Kidney (tissue), 14 donors: ENCODE data around the gene PDLIM3. TPM values are rescaled to one million over a fixed set of nuclear protein-coding genes. Genes with fewer than 3 reads are reported as not detected.

ENCODE experiments used
- DNase-seq, 5 donors: peaks; one replicate each; pipeline ENCODE4 v3.0.0-alpha.2; 2013 to 2020
- FAIRE-seq: peaks from 2 replicates; lab custom pipeline; 2012; peaks lifted over from hg19 to GRCh38; lab: Jason Lieb, UNC
- H3K27ac ChIP-seq, 2 donors: one replicate each; pipeline ENCODE4 v1.7.0; 2013; ENCODE audit warnings: low read depth in 2 of 2, low read length in 2 of 2, inconsistent platforms in 1 of 2
- H3K27me3 ChIP-seq: one replicate; pipeline ENCODE4 v1.7.1; 2013; ENCODE audit warnings: low read length, inconsistent platforms; ENCODE audit not compliant: control insufficient read depth, insufficient read depth
- H3K36me3 ChIP-seq, 3 donors: one replicate each; pipeline versions ENCODE4 v1.7.0 to v1.7.1; 2013; ENCODE audit warnings: low read length in 3 of 3, control low read depth in 1 of 3, inconsistent platforms in 1 of 3; ENCODE audit not compliant: insufficient read depth in 3 of 3, control insufficient read depth in 2 of 3
- H3K4me1 ChIP-seq, 3 donors: one replicate each; pipeline versions ENCODE4 v1.7.0 to v1.7.1; 2013; ENCODE audit warnings: low read length in 3 of 3, inconsistent platforms in 1 of 3, low read depth in 1 of 3; ENCODE audit not compliant: control insufficient read depth in 2 of 3, insufficient read depth in 2 of 3
- H3K4me3 ChIP-seq, 3 donors: one replicate each; pipeline versions ENCODE4 v1.7.0 to v1.8.1; 2013; ENCODE audit warnings: low read length in 3 of 3, control low read depth in 1 of 3, inconsistent platforms in 1 of 3
- H3K9ac ChIP-seq, 3 donors: one replicate each; pipeline versions ENCODE4 v1.7.0 to v1.7.1; 2013; ENCODE audit warnings: low read length in 3 of 3, control low read depth in 1 of 3, inconsistent platforms in 1 of 3
- H3K9me3 ChIP-seq, 3 donors: one replicate each; pipeline versions ENCODE4 v1.7.0 to v1.7.1; 2013; ENCODE audit warnings: low read length in 3 of 3, control low read depth in 1 of 3, inconsistent platforms in 1 of 3; ENCODE audit not compliant: control insufficient read depth in 2 of 3, insufficient read depth in 1 of 3
- CTCF ChIP-seq: IDR thresholded peaks from 3 replicates; pipeline ENCODE4 v1.5.1; 2012; ENCODE audit warnings: mild to moderate bottlenecking, moderate library complexity, borderline replicate concordance; ENCODE audit not compliant: insufficient read depth; ENCODE audit errors: extremely low read depth
- intact Hi-C: fragments of 100-400 bp; cut with DNase I; formaldehyde crosslinking; loops from one replicate; pipeline ENCODE4 v1.11.1; 2022
- polyA plus RNA-seq: library from polyadenylated mRNA; stranded (reverse); fragments of 350-450 nt; fragmentation: Illumina TruSeq; extraction: RNeasy Lipid Tissue Mini Kit (QIAGEN cat#74804); gene quantifications from one replicate; pipeline ENCODE4 v1.2.3, GENCODE V29; 2014; ENCODE audit warnings: low read depth, low replicate concordance; ENCODE audit not compliant: insufficient read depth
- total RNA-seq: library from RNA; stranded (reverse); fragmentation: NEBNext Ultra II Directional; extraction: Animal tissue kit (Norgen Biotek cat#: 25700); gene quantifications from one replicate; pipeline ENCODE4 v1.2.1, GENCODE V29; 2021
- donor health status: control.
- donor health status: control.
- donor health status: control.
- donor health status: control.
- donor health status: control.
- donor health status: DM: yes; HTN: yes; CAD: no.
- donor health status: Normal renal cell carcinoma (clear cell type).

The PDLIM3 gene
- total and polyA plus RNA-seq, 2 donors from 2014 or later = 10.8 to 19.6 TPM

DNA sequence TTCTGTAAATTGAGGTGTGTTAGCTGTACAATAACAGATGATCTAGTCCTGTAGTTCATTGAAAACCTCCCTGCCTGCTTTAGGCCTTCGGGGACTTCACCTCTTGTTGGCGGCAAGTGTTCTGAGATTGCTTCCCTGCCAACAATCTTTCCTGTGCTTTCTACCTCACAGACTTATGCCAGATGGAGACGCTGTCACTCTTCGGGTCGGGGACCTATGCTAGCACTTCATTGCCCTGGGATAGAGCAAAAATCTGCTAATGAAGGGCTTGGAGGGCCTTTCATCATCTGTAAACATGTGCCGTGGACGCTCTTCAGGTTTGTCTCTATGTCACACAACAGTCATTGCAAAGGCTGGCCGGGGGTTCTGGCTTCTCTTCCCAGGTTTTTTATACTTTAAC lies 4.7 kb upstream of the PDLIM3 start:
- no peak for TF ChIP-seq CTCF
- FAIRE-seq = no peak

GRCh38 chr4:185538806-185539205 lies 3.5 kb upstream of the PDLIM3 start:
- DNase-seq (no peak), FAIRE-seq (no peak)
- Histone ChIP-seq H3K4me3 (no peak overlapping the region), H3K27me3 (peaks cover 3% of the 10 kb centered on the region), H3K4me1 (peaks cover 0 to 6% (median 0%) of the 10 kb centered on the region in 3 donors), H3K9me3 (no peaks in the 10 kb centered on the region), H3K9ac (no peak overlapping the region), H3K27ac (no peak overlapping the region), H3K36me3 (no peaks in the 10 kb centered on the region)
- TF ChIP-seq CTCF = no peak
- intact Hi-C loops = no loop called here

More for the DNA sequence above, 4.7 kb upstream of the PDLIM3 start:
- DNase-seq = no peak
- H3K36me3 ChIP-seq = no peaks in the 10 kb centered on the region
- H3K4me1 ChIP-seq = peaks cover 0 to 2% (median 0%) of the 10 kb centered on the region in 3 donors
- no peak overlapping the region for H3K4me3 ChIP-seq
- no peaks in the 10 kb centered on the region for H3K27me3 ChIP-seq
- no peak overlapping the region for H3K9ac ChIP-seq
- H3K27ac ChIP-seq = no peak overlapping the region
- intact Hi-C loops = no loop called here
- H3K9me3 ChIP-seq = no peaks in the 10 kb centered on the region

DNA sequence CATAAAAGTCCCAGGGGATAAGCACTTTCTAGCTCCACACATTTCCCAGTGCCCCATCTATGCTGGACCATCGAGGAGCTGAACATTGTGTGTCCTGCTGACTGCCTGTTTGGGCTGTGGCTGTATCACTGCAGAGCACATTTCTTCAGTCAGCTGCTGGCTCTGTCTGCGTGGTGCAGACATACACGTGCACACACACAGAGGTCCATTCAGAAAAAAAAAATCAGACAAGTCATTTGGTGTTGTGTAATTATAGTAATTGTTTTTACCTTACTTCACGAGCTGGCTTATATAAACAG lies 1.1 kb upstream of the PDLIM3 start:
- H3K4me3 ChIP-seq = peak overlapping the region in 1 of 3 donors; percentile 51
- H3K4me1 ChIP-seq = peaks cover 0 to 6% (median 0%) of the 10 kb centered on the region in 3 donors
- H3K27me3 ChIP-seq = peaks cover 3% of the 10 kb centered on the region
- H3K27ac ChIP-seq = no peak overlapping the region
- intact Hi-C loops = no loop called here
- H3K9ac ChIP-seq = no peak overlapping the region
- no peaks in the 10 kb centered on the region for H3K36me3 ChIP-seq
- TF ChIP-seq CTCF = no peak
- no peak for DNase-seq
- no peaks in the 10 kb centered on the region for H3K9me3 ChIP-seq
- FAIRE-seq = no peak
